Keratinocyte (primary cell): ENCODE data around the gene RBFOX1. TPM values are rescaled to one million over a fixed set of nuclear protein-coding genes. Genes with fewer than 3 reads are reported as not detected.

Experiments
- DNase-seq: peaks from one replicate; pipeline ENCODE4 v3.0.0-alpha.2; 2011; ENCODE audit warnings: low read depth, missing footprints, low spot score
- FAIRE-seq: peaks from 2 replicates; lab custom pipeline; 2011; peaks lifted over from hg19 to GRCh38; lab: Jason Lieb, UNC
- H2AFZ ChIP-seq: 2 replicates; pipeline ENCODE4 v1.6.0; 2012; ENCODE audit warnings: low read length, control low read depth, inconsistent platforms; ENCODE audit not compliant: control insufficient read depth
- H3K27ac ChIP-seq: 2 replicates; pipeline ENCODE4 v1.5.1; 2011; ENCODE audit warnings: low read length; ENCODE audit not compliant: control insufficient read depth, insufficient read depth
- H3K27me3 ChIP-seq: 3 replicates; pipeline ENCODE4 v1.6.0; 2011; ENCODE audit warnings: low read length; ENCODE audit not compliant: control insufficient read depth, insufficient read depth; ENCODE audit errors: extremely low read depth
- H3K36me3 ChIP-seq, 2 experiments: 2 replicates in 1 of 2; 3 replicates in 1 of 2; pipeline ENCODE4 v1.5.1; 2011; ENCODE audit warnings: low read length in 2 of 2, mild to moderate bottlenecking in 1 of 2; ENCODE audit not compliant: control insufficient read depth in 2 of 2, insufficient read depth in 2 of 2; ENCODE audit errors: extremely low read depth in 1 of 2
- H3K4me1 ChIP-seq: 3 replicates; pipeline ENCODE4 v1.5.1; 2011; ENCODE audit warnings: low read length; ENCODE audit not compliant: control insufficient read depth, insufficient read depth; ENCODE audit errors: extremely low read depth
- H3K4me2 ChIP-seq: 3 replicates; pipeline ENCODE4 v1.6.0; 2011; ENCODE audit warnings: low read depth, low read length; ENCODE audit not compliant: control insufficient read depth, insufficient read depth; ENCODE audit errors: extremely low read depth
- H3K4me3 ChIP-seq, 3 experiments: fragments of 200-600 bp in 1 of 3; sonication (generic) in 1 of 3; 2 replicates in 2 of 3; 3 replicates in 1 of 3; pipeline ENCODE4 v1.5.1; 2011 to 2016; ENCODE audit warnings: low read length in 3 of 3, mild to moderate bottlenecking in 3 of 3, control low read depth in 2 of 3, inconsistent platforms in 1 of 3, low read depth in 1 of 3, mixed read lengths in 1 of 3, mixed run types in 1 of 3, moderate library complexity in 1 of 3; ENCODE audit not compliant: control insufficient read depth in 2 of 3, insufficient read depth in 2 of 3; ENCODE audit errors: extremely low read depth in 1 of 3
- H3K79me2 ChIP-seq: 2 replicates; pipeline ENCODE4 v1.6.0; 2012; ENCODE audit warnings: low read length; ENCODE audit not compliant: control insufficient read depth, insufficient read depth
- H3K9ac ChIP-seq: 3 replicates; pipeline ENCODE4 v1.6.0; 2011; ENCODE audit warnings: low read length; ENCODE audit not compliant: control insufficient read depth, insufficient read depth; ENCODE audit errors: extremely low read depth
- H3K9me1 ChIP-seq: 3 replicates; pipeline ENCODE4 v1.6.0; 2011; ENCODE audit warnings: low read length; ENCODE audit not compliant: control insufficient read depth, insufficient read depth; ENCODE audit errors: extremely low read depth
- H3K9me3 ChIP-seq: 2 replicates; pipeline ENCODE4 v1.5.1; 2012; ENCODE audit warnings: low read depth, low read length; ENCODE audit not compliant: control insufficient read depth
- H4K20me1 ChIP-seq: 3 replicates; pipeline ENCODE4 v1.6.0; 2011; ENCODE audit warnings: low read length; ENCODE audit not compliant: control insufficient read depth, insufficient read depth; ENCODE audit errors: extremely low read depth
- CTCF ChIP-seq, 3 experiments: IDR thresholded peaks in 1 of 3; conservative IDR thresholded peaks in 1 of 3; optimal IDR thresholded peaks in 1 of 3; 2 replicates in 2 of 3; 3 replicates in 1 of 3; pipeline versions ENCODE3 to v1.5.1; 2011; ENCODE audit warnings: low read length in 3 of 3, mild to moderate bottlenecking in 3 of 3, moderate library complexity in 2 of 3, control low read depth in 1 of 3, inconsistent platforms in 1 of 3; ENCODE audit not compliant: insufficient read depth in 2 of 3; ENCODE audit errors: extremely low read depth in 1 of 3
- EZH2 ChIP-seq: IDR thresholded peaks from one replicate; pipeline ENCODE4 v1.6.1; 2012; ENCODE audit warnings: inconsistent platforms, mild to moderate bottlenecking, low read length, moderate library complexity
- dilution Hi-C: fragments of 300-500 bp; cut with MboI; formaldehyde crosslinking; loops from one replicate; pipeline ENCODE4 v1.7.0; 2020; ENCODE audit warnings: low sequenced_read_pairs; ENCODE audit not compliant: extremely low pct_ligation_motif_present
- polyA plus RNA-seq, 5 experiments: library from polyadenylated mRNA; depleted of rRNA in 3 of 5; stranded (reverse) in 3 of 5; stranded (forward) in 1 of 5; unstranded in 1 of 5; fragments of >200 nt; gene quantifications; 1 replicate in 1 of 5; 2 replicates in 3 of 5; 3 replicates in 1 of 5; pipeline versions ENCODE4 v1.2.1 to v1.2.3, GENCODE V29; 2011 to 2012; ENCODE audit warnings: missing spikeins in 2 of 5, low read depth in 1 of 5, low replicate concordance in 1 of 5
- small RNA-seq, 3 experiments: library from RNA; depleted of rRNA; stranded (forward); fragments of <200 nt; gene quantifications; one replicate each; pipeline ENCODE3, GENCODE V24; 2012; ENCODE audit warnings: low read depth in 3 of 3, low replicate concordance in 1 of 3; ENCODE audit not compliant: insufficient read length in 3 of 3

The RBFOX1 gene
- polyA plus RNA-seq, 1 donor (not counting 4 experiments of a cell fraction or from before 2014, with no cell fraction given), result not detected

- no peaks in the 10 kb centered on the region for H3K4me1 ChIP-seq
- no peak for FAIRE-seq
- no peak for DNase-seq
- no peaks in the 10 kb centered on the region for H3K27me3 ChIP-seq
- H3K9me3 ChIP-seq, result no peaks in the 10 kb centered on the region
- H3K9ac ChIP-seq, result no peak overlapping the region
- no peak overlapping the region for H3K27ac ChIP-seq
- TF ChIP-seq CTCF (optimal IDR thresholded peaks at IDR 0.05 in 1 of 3, IDR thresholded peaks at IDR 0.05 in 1 of 3, conservative IDR thresholded peaks at IDR 0.05 in 1 of 3; ENCODE audit: extremely low read depth in 1 of 3, insufficient read depth in 2 of 3, low read length in 3 of 3), result no peak
- TF ChIP-seq EZH2, result no peak
- H3K4me2 ChIP-seq, result no peak overlapping the region
- H3K36me3 ChIP-seq, result no peaks in the 10 kb centered on the region
- no peak overlapping the region for H2AFZ ChIP-seq
- H3K9me1 ChIP-seq, result no peaks in the 10 kb centered on the region
- no peak overlapping the region for H3K4me3 ChIP-seq
- dilution Hi-C loops, result no loop called here
- H4K20me1 ChIP-seq, result no peaks in the 10 kb centered on the region
- no peaks in the 10 kb centered on the region for H3K79me2 ChIP-seq
These were observed 415.9 kb downstream of the RBFOX1 start for GRCh38 chr16:7748522-7748921.

- Histone ChIP-seq H3K27me3 (no peaks in the 10 kb centered on the region), H3K36me3 (no peaks in the 10 kb centered on the region), H3K9ac (no peak overlapping the region), H2AFZ (no peak overlapping the region), H3K4me2 (no peak overlapping the region), H3K79me2 (no peaks in the 10 kb centered on the region), H3K4me3 (no peak overlapping the region), H3K9me1 (no peaks in the 10 kb centered on the region), H3K27ac (no peak overlapping the region), H3K9me3 (peaks cover 3% of the 10 kb centered on the region), H3K4me1 (no peaks in the 10 kb centered on the region), H4K20me1 (no peaks in the 10 kb centered on the region)
- no peak for FAIRE-seq
- no peak for DNase-seq
- dilution Hi-C loops, result no loop called here
- TF ChIP-seq EZH2 (no peak), CTCF (optimal IDR thresholded peaks at IDR 0.05 in 1 of 3, IDR thresholded peaks at IDR 0.05 in 1 of 3, conservative IDR thresholded peaks at IDR 0.05 in 1 of 3; ENCODE audit: extremely low read depth in 1 of 3, insufficient read depth in 2 of 3, low read length in 3 of 3) (no peak)
These were observed 422.8 kb downstream of the RBFOX1 start for GRCh38 chr16:7755347-7755882.

Small RNA genes lying within 50 kb of the gene (small RNA-seq; reads per million reads assigned to genes)
- gene RF00537 (0 reads per million in 3 experiments), gene RF00561 (0 reads per million in 3 experiments)
